Measurements from ENCODE around the gene KCNG2.

KCNG2 gene

GRCh38 chr18:79917853-79918614, 120.3 kb downstream of the KCNG2 start:
- Histone ChIP-seq H3K4me3 (no peak overlapping the region), H3K36me3 (peaks cover 69% of the 10 kb centered on the region), H3K9me3 (peaks cover 45% of the 10 kb centered on the region), H4K20me1 (peaks cover 72% of the 10 kb centered on the region), H3K27ac (no peak overlapping the region), H3K4me1 (peaks cover 25% of the 10 kb centered on the region), H3K27me3 (no peaks in the 10 kb centered on the region), H3K4me2 (no peak overlapping the region), H3K9ac (no peak overlapping the region)
- TF ChIP-seq Cebpa-rat (IDR thresholded peaks at IDR 0.05) = no peak

- H3K9ac ChIP-seq = no peak overlapping the region
- peaks cover 68% of the 10 kb centered on the region for H3K36me3 ChIP-seq
- H3K4me2 ChIP-seq = no peak overlapping the region
- no peak overlapping the region for H3K27ac ChIP-seq
- no peak for TF ChIP-seq Cebpa-rat (IDR thresholded peaks at IDR 0.05)
- peaks cover 19% of the 10 kb centered on the region for H3K4me1 ChIP-seq
- H3K27me3 ChIP-seq = no peaks in the 10 kb centered on the region
- peaks cover 72% of the 10 kb centered on the region for H4K20me1 ChIP-seq
- H3K9me3 ChIP-seq = peaks cover 45% of the 10 kb centered on the region
- no peak overlapping the region for H3K4me3 ChIP-seq
These were observed 120.9 kb downstream of the KCNG2 start for GRCh38 chr18:79918615-79919011.

GRCh38 chr18:79919089-79919488, 121.4 kb downstream of the KCNG2 start:
- H3K4me2 ChIP-seq = no peak overlapping the region
- no peaks in the 10 kb centered on the region; the same call in 1 of the 2 replicates for H3K27me3 ChIP-seq
- no peak overlapping the region for H3K4me3 ChIP-seq
- no peak for TF ChIP-seq Cebpa-rat (IDR thresholded peaks at IDR 0.05)
- no peak overlapping the region for H3K27ac ChIP-seq
- no peak overlapping the region for H3K9ac ChIP-seq
- peaks cover 49% of the 10 kb centered on the region for H3K9me3 ChIP-seq
- H3K4me1 ChIP-seq = peaks cover 15% of the 10 kb centered on the region
- peaks cover 72% of the 10 kb centered on the region for H4K20me1 ChIP-seq
- H3K36me3 ChIP-seq = peaks cover 71% of the 10 kb centered on the region

- peaks cover 72% of the 10 kb centered on the region for H4K20me1 ChIP-seq
- TF ChIP-seq Cebpa-rat (IDR thresholded peaks at IDR 0.05) = no peak
- peaks cover 32% of the 10 kb centered on the region for H3K9me3 ChIP-seq
- no peak overlapping the region for H3K9ac ChIP-seq
- H3K4me2 ChIP-seq = no peak overlapping the region
- no peak overlapping the region for H3K4me3 ChIP-seq
- H3K27me3 ChIP-seq = no peaks in the 10 kb centered on the region; the same call in 1 of the 2 replicates
- no peak overlapping the region for H3K27ac ChIP-seq
- no peaks in the 10 kb centered on the region for H3K4me1 ChIP-seq
- peaks cover 73% of the 10 kb centered on the region for H3K36me3 ChIP-seq
These were observed 124.5 kb downstream of the KCNG2 start for GRCh38 chr18:79921984-79922965.

- no peak overlapping the region for H3K4me3 ChIP-seq
- H3K27me3 ChIP-seq = no peaks in the 10 kb centered on the region; the same call in 1 of the 2 replicates
- H3K4me2 ChIP-seq = no peak overlapping the region
- no peaks in the 10 kb centered on the region for H3K4me1 ChIP-seq
- H3K9me3 ChIP-seq = peaks cover 25% of the 10 kb centered on the region
- no peak overlapping the region for H3K9ac ChIP-seq
- no peak for TF ChIP-seq Cebpa-rat (IDR thresholded peaks at IDR 0.05)
- H3K27ac ChIP-seq = no peak overlapping the region
- peaks cover 73% of the 10 kb centered on the region for H3K36me3 ChIP-seq
- peaks cover 72% of the 10 kb centered on the region for H4K20me1 ChIP-seq
These were observed 125.3 kb downstream of the KCNG2 start for GRCh38 chr18:79922971-79923411.

GRCh38 chr18:79923896-79924585, 126.3 kb downstream of the KCNG2 start:
- Histone ChIP-seq H3K27me3 (no peaks in the 10 kb centered on the region; the same call in 1 of the 2 replicates), H3K27ac (no peak overlapping the region), H3K9me3 (peaks cover 15% of the 10 kb centered on the region), H3K4me1 (no peaks in the 10 kb centered on the region), H4K20me1 (peaks cover 72% of the 10 kb centered on the region), H3K9ac (no peak overlapping the region), H3K4me2 (no peak overlapping the region), H3K4me3 (no peak overlapping the region), H3K36me3 (peaks cover 73% of the 10 kb centered on the region)
- no peak for TF ChIP-seq Cebpa-rat (IDR thresholded peaks at IDR 0.05)

GRCh38 chr18:79924814-79925731, 127.3 kb downstream of the KCNG2 start:
- peaks cover 79% of the 10 kb centered on the region for H3K36me3 ChIP-seq
- TF ChIP-seq Cebpa-rat (IDR thresholded peaks at IDR 0.05) = no peak

GRCh38 chr18:79926306-79926705, 128.6 kb downstream of the KCNG2 start:
- peaks cover 82% of the 10 kb centered on the region for H4K20me1 ChIP-seq
- H3K4me3 ChIP-seq = no peak overlapping the region
- no peaks in the 10 kb centered on the region for H3K4me1 ChIP-seq
- H3K27me3 ChIP-seq = no peaks in the 10 kb centered on the region; the same call in 1 of the 2 replicates
- H3K36me3 ChIP-seq = peaks cover 91% of the 10 kb centered on the region
- H3K4me2 ChIP-seq = no peak overlapping the region
- no peak overlapping the region for H3K9ac ChIP-seq
- no peak for TF ChIP-seq Cebpa-rat (IDR thresholded peaks at IDR 0.05)
- H3K9me3 ChIP-seq = peaks cover 35% of the 10 kb centered on the region
- H3K27ac ChIP-seq = no peak overlapping the region

More at GRCh38 chr18:79924814-79925731, 127.3 kb downstream of the KCNG2 start:
- peaks cover 23% of the 10 kb centered on the region for H3K9me3 ChIP-seq
- H3K4me3 ChIP-seq = no peak overlapping the region
- no peaks in the 10 kb centered on the region for H3K4me1 ChIP-seq
- H4K20me1 ChIP-seq = peaks cover 75% of the 10 kb centered on the region
- H3K4me2 ChIP-seq = no peak overlapping the region
- no peak overlapping the region for H3K9ac ChIP-seq
- H3K27ac ChIP-seq = no peak overlapping the region
- H3K27me3 ChIP-seq = no peaks in the 10 kb centered on the region; the same call in 1 of the 2 replicates

All from BLaER1 (cell line).